HepG2 (cell line): Measurements from ENCODE around the gene ZKSCAN5. TPM values are rescaled to one million over a fixed set of nuclear protein-coding genes. Genes with fewer than 3 reads are reported as not detected.
"Not testable (repeated sequence)": the region's sequence is repeated elsewhere in the genome, so short reads cannot be mapped to it uniquely, and the experiment has no call there.

Source experiments
- ATAC-seq: fragments of 200-7000 bp; cut with Tn5 transposase; 3 replicates; pipeline ENCODE4 v1.9.1; 2020; ENCODE audit warnings: mild to moderate bottlenecking, moderate library complexity
- BruUV-seq: library from RNA; stranded (reverse); fragments of 400-500 nt; replicated peaks from 2 replicates; lab custom pipeline; 2021; lab: Mats Ljungman, UMichigan
- CTCF ChIA-PET: fragments of 300-600 bp; formaldehyde crosslinking; extraction: SDS; loops from one replicate; lab custom pipeline; 2021; ENCODE audit warnings: low total read pairs, inconsistent platforms, low intra/inter-chr PET ratio; lab: Yijun Ruan, JAX
- POLR2A ChIA-PET: fragments of 350-600 bp; sonication (Branson Sonifier 250); formaldehyde crosslinking; loops from one replicate; lab custom pipeline; 2020; ENCODE audit warnings: antibody characterized with exemption, inconsistent platforms; lab: Yijun Ruan, JAX
- DNase-seq: peaks from one replicate; pipeline ENCODE4 v3.0.0-alpha.2; 2015; ENCODE audit warnings: low spot score
- FAIRE-seq: peaks from 3 replicates; lab custom pipeline; 2011; peaks lifted over from hg19 to GRCh38; lab: Jason Lieb, UNC
- H2AFZ ChIP-seq: one replicate; pipeline ENCODE4 v1.6.1; 2011; ENCODE audit warnings: low read length, inconsistent platforms
- H3K27ac ChIP-seq: fragments of 300-600 bp; 3 replicates; pipeline ENCODE4 v1.8.0; 2011; ENCODE audit warnings: mixed run types, mild to moderate bottlenecking, mixed read lengths, low read length, inconsistent platforms; ENCODE audit not compliant: insufficient read depth; ENCODE audit errors: extremely low read length
- H3K27me3 ChIP-seq, 2 experiments: fragments of 200-600 bp in 1 of 2; 2 replicates in 1 of 2; 3 replicates in 1 of 2; pipeline versions ENCODE4 v1.6.0 to v1.8.0; 2011; ENCODE audit warnings: low read length in 2 of 2, mild to moderate bottlenecking in 2 of 2, moderate library complexity in 2 of 2, inconsistent platforms in 1 of 2; ENCODE audit not compliant: insufficient read depth in 2 of 2, control insufficient read depth in 1 of 2
- H3K36me3 ChIP-seq, 2 experiments: fragments of 200-600 bp in 1 of 2; replicated peaks in 1 of 2; 2 replicates in 1 of 2; 3 replicates in 1 of 2; pipeline versions ENCODE4 v1.5.1 to v1.8.0; 2011; ENCODE audit warnings: low read length in 2 of 2, inconsistent platforms in 1 of 2; ENCODE audit not compliant: insufficient read depth in 2 of 2, control insufficient read depth in 1 of 2
- H3K4me1 ChIP-seq: 2 replicates; pipeline ENCODE4 v1.5.1; 2012; ENCODE audit warnings: low read length, inconsistent platforms; ENCODE audit not compliant: insufficient read depth
- H3K4me2 ChIP-seq: 2 replicates; pipeline ENCODE4 v1.6.0; 2011; ENCODE audit warnings: low read depth, low read length, inconsistent platforms
- H3K4me3 ChIP-seq, 3 experiments: fragments of 200-600 bp in 1 of 3; sonication (generic), shearing (Covaris generic) in 1 of 3; replicated peaks in 1 of 3; 2 replicates each; pipeline ENCODE4 v1.5.1; 2011 to 2016; ENCODE audit warnings: low read length in 3 of 3, inconsistent platforms in 2 of 3, low read depth in 2 of 3, mild to moderate bottlenecking in 2 of 3, control low read depth in 1 of 3, mixed read lengths in 1 of 3; ENCODE audit not compliant: insufficient read depth in 1 of 3
- H3K79me2 ChIP-seq: one replicate; pipeline ENCODE4 v1.6.1; 2011; ENCODE audit warnings: low read length, inconsistent platforms; ENCODE audit not compliant: insufficient read depth
- H3K9ac ChIP-seq: 2 replicates; pipeline ENCODE4 v1.6.0; 2011; ENCODE audit warnings: mild to moderate bottlenecking, low read depth, low read length, inconsistent platforms; ENCODE audit not compliant: insufficient read depth
- H3K9me3 ChIP-seq: 2 replicates; pipeline ENCODE4 v1.5.1; 2012; ENCODE audit warnings: mild to moderate bottlenecking, low read length
- H4K20me1 ChIP-seq: 2 replicates; pipeline ENCODE4 v1.6.0; 2011; ENCODE audit warnings: inconsistent platforms, mild to moderate bottlenecking, low read length, moderate library complexity; ENCODE audit not compliant: insufficient read depth
- CEBPB ChIP-seq: IDR thresholded peaks from 2 replicates; pipeline ENCODE4 v1.6.1; 2011; ENCODE audit warnings: low read depth, low read length, improper control_type of control experiment, borderline replicate concordance
- POLR2A ChIP-seq, 2 experiments: IDR thresholded peaks; 2 replicates each; pipeline ENCODE4 v1.6.1; 2011; ENCODE audit warnings: low read depth in 2 of 2, low read length in 2 of 2, mild to moderate bottlenecking in 1 of 2, moderate library complexity in 1 of 2; ENCODE audit not compliant: insufficient read depth in 1 of 2
- ZNF121 ChIP-seq: sonication (generic); formaldehyde crosslinking; IDR thresholded peaks from 2 replicates; pipeline ENCODE4 v1.5.0; 2020; ENCODE audit warnings: mild to moderate bottlenecking, missing genetic modification reagents
- ZNF75D ChIP-seq: sonication (generic); formaldehyde crosslinking; IDR thresholded peaks from 2 replicates; pipeline ENCODE4 v1.8.1; 2023; ENCODE audit warnings: missing genetic modification reagents, mild to moderate bottlenecking, borderline replicate concordance
- ZNF770 ChIP-seq: sonication (generic); formaldehyde crosslinking; IDR thresholded peaks from 2 replicates; pipeline ENCODE4 v1.5.0; 2020; ENCODE audit warnings: mild to moderate bottlenecking, missing genetic modification reagents
- WGBS: methylation state at CpG from one replicate; pipeline ENCODE4 v1.1.6; 2017; ENCODE audit warnings: low lambda C conversion rate; 5-methylcytosine and 5-hydroxymethylcytosine counted together
- in situ Hi-C: cut with HindIII; loops from 2 replicates; pipeline ENCODE4 v1.10.0; 2017; ENCODE audit warnings: low pct_unique_long_range_greater_than_20kb; ENCODE audit not compliant: extremely low pct_ligation_motif_present
- intact Hi-C: fragments of 100-400 bp; cut with micrococcal nuclease; formaldehyde crosslinking; loops from one replicate; pipeline ENCODE4 v1.10.0; 2022; ENCODE audit not compliant: unreplicated experiment
- polyA plus RNA-seq, 8 experiments: library from polyadenylated mRNA; depleted of rRNA in 3 of 8; stranded (reverse) in 7 of 8; unstranded in 1 of 8; fragments of >200 nt; fragmentation: Illumina TruSeq in 4 of 8; extraction: Trizol in 4 of 8; gene quantifications; 2 replicates each; pipeline versions ENCODE4 v1.2.1 to v1.2.3, GENCODE V29; 2011 to 2016; ENCODE audit warnings: low read depth in 4 of 8, missing spikeins in 1 of 8, mixed read lengths in 1 of 8; ENCODE audit not compliant: insufficient read depth in 1 of 8
- total RNA-seq, 5 experiments: library from RNA; depleted of rRNA; stranded (reverse); fragments of >200 nt; fragmentation: Illumina TruSeq; extraction: Trizol; gene quantifications; 2 replicates each; pipeline ENCODE4 v1.2.3, GENCODE V29; 2016; ENCODE audit warnings: low read depth in 1 of 5

ZKSCAN5 gene
- total and polyA plus RNA-seq, 2 of the 13 experiments (the other 11 are each of a cell fraction or from before 2014, with no cell fraction given) = 5.5 to 11.7 TPM

GRCh38 chr7:99543916-99544315 is 39.5 kb downstream of the ZKSCAN5 start:
- no TSS peak for BruUV-seq
- no peak overlapping the region for H3K9ac ChIP-seq
- H2AFZ ChIP-seq = no peak overlapping the region
- no peaks in the 10 kb centered on the region for H3K9me3 ChIP-seq
- no peak overlapping the region for H3K27ac ChIP-seq
- TF ChIP-seq POLR2A (IDR thresholded peaks at IDR 0.05; ENCODE audit: insufficient read depth in 1 of 2, low read depth in 2 of 2, low read length in 2 of 2) (0 out of 4 replicates have a peak, but pooled peaks of 1 of the 2 experiments have one; percentile 9), CEBPB (no peak), ZNF121 (CRISPR knock-in tag) (peak; percentile 72), ZNF770 (CRISPR knock-in tag) (peak; percentile 70), ZNF75D (no peak)
- H3K4me2 ChIP-seq = no peak overlapping the region
- no peaks in the 10 kb centered on the region for H4K20me1 ChIP-seq
- POLR2A ChIA-PET = interaction anchor here (0.8 to 1.2 kb wide), 2 partner anchors 9 to 10 kb away, joined by 3 read pairs; no protein-coding TSS in a partner anchor
- H3K36me3 ChIP-seq = peaks cover 5 to 7% of the 10 kb centered on the region in 2 experiments; a peak in 2 of 5 replicates
- intact Hi-C loops (no loop called here), in situ Hi-C loops (no loop called here)
- peaks cover 9% of the 10 kb centered on the region for H3K4me1 ChIP-seq
- no peak for ATAC-seq
- no peak for FAIRE-seq
- H3K4me3 ChIP-seq = no peak overlapping the region
- CTCF ChIA-PET = no interaction called here
- no peaks in the 10 kb centered on the region for H3K79me2 ChIP-seq
- no peaks in the 10 kb centered on the region for H3K27me3 ChIP-seq
- 94% methylated on average over 5 of the region's 6 CpGs for WGBS
- DNase-seq = no peak

GRCh38 chr7:99545308-99545707 is 40.8 kb downstream of the ZKSCAN5 start:
- H2AFZ ChIP-seq, DNase-seq, BruUV-seq, CTCF ChIA-PET, H3K79me2 ChIP-seq, ATAC-seq, H3K4me1 ChIP-seq, H3K4me3 ChIP-seq, intact Hi-C loops, H3K27ac ChIP-seq, H3K9me3 ChIP-seq, FAIRE-seq, H3K27me3 ChIP-seq, in situ Hi-C loops, H4K20me1 ChIP-seq, H3K36me3 ChIP-seq, POLR2A ChIA-PET, H3K9ac ChIP-seq, H3K4me2 ChIP-seq: not testable (repeated sequence)
- WGBS = 95% methylated on average over 5 of the region's 5 CpGs

- H4K20me1 ChIP-seq, ATAC-seq, H3K27me3 ChIP-seq, H2AFZ ChIP-seq, in situ Hi-C loops, H3K9me3 ChIP-seq, FAIRE-seq, DNase-seq, H3K9ac ChIP-seq, H3K36me3 ChIP-seq, POLR2A ChIA-PET, H3K4me3 ChIP-seq, H3K27ac ChIP-seq, CTCF ChIA-PET, BruUV-seq, intact Hi-C loops, H3K4me2 ChIP-seq: not testable (repeated sequence)
- peaks cover 18% of the 10 kb centered on the region for H3K79me2 ChIP-seq
- no CpG with 5 or more reads among the region's 2 CpGs for WGBS
- H3K4me1 ChIP-seq = peaks cover 19% of the 10 kb centered on the region
Observed at GRCh38 chr7:99549545-99549944, 45.1 kb downstream of the ZKSCAN5 start.
